Astrocyte (in vitro differentiated cells and primary cell): ENCODE data around the gene DAP. TPM values are rescaled to one million over a fixed set of nuclear protein-coding genes. Genes with fewer than 3 reads are reported as not detected.
A peak's percentile ranks its signal among the peaks of the same experiment; 100 is the strongest.

ENCODE experiments used
- DNase-seq: peaks from one replicate; pipeline ENCODE4 v3.0.0-alpha.2; 2010; ENCODE audit warnings: low read depth
- FAIRE-seq: peaks from 2 replicates; lab custom pipeline; 2011; peaks lifted over from hg19 to GRCh38; lab: Jason Lieb, UNC
- H2AFZ ChIP-seq: 2 replicates; pipeline ENCODE4 v1.6.0; 2012; ENCODE audit warnings: low read depth, low read length, inconsistent platforms
- H3K27ac ChIP-seq: 2 replicates; pipeline ENCODE4 v1.5.1; 2011; ENCODE audit warnings: low read depth, low read length, inconsistent platforms
- H3K27me3 ChIP-seq: 2 replicates; pipeline ENCODE4 v1.6.0; 2011; ENCODE audit warnings: low read length, inconsistent platforms; ENCODE audit not compliant: insufficient read depth
- H3K36me3 ChIP-seq: 2 replicates; pipeline ENCODE4 v1.5.1; 2011; ENCODE audit warnings: low read length, inconsistent platforms; ENCODE audit not compliant: insufficient read depth
- H3K4me1 ChIP-seq: 2 replicates; pipeline ENCODE4 v1.5.1; 2011; ENCODE audit warnings: low read length, inconsistent platforms; ENCODE audit not compliant: insufficient read depth
- H3K4me2 ChIP-seq: 2 replicates; pipeline ENCODE4 v1.6.0; 2012; ENCODE audit warnings: low read length, inconsistent platforms
- H3K4me3 ChIP-seq: 2 replicates; pipeline ENCODE4 v1.5.1; 2011; ENCODE audit warnings: low read depth, mild to moderate bottlenecking, low read length, inconsistent platforms; ENCODE audit not compliant: insufficient read depth
- H3K79me2 ChIP-seq: 2 replicates; pipeline ENCODE4 v1.6.0; 2012; ENCODE audit warnings: mild to moderate bottlenecking, low read length, inconsistent platforms; ENCODE audit not compliant: insufficient read depth
- H3K9ac ChIP-seq: 2 replicates; pipeline ENCODE4 v1.6.0; 2012; ENCODE audit warnings: mild to moderate bottlenecking, low read length, inconsistent platforms
- H3K9me3 ChIP-seq: 2 replicates; pipeline ENCODE4 v1.5.1; 2012; ENCODE audit warnings: low read depth, mild to moderate bottlenecking, low read length, inconsistent platforms; ENCODE audit not compliant: insufficient read depth
- H4K20me1 ChIP-seq: 2 replicates; pipeline ENCODE4 v1.6.0; 2012; ENCODE audit warnings: low read length, inconsistent platforms; ENCODE audit not compliant: insufficient read depth
- H3K27ac Mint-ChIP-seq: one replicate; pipeline ENCODE4 v1.8.0; 2021; ENCODE audit warnings: mild to moderate bottlenecking, mixed read lengths; ENCODE audit not compliant: unreplicated experiment
- H3K27me3 Mint-ChIP-seq: one replicate; pipeline ENCODE4 v1.8.0; 2021; ENCODE audit warnings: low read depth, mixed read lengths; ENCODE audit not compliant: unreplicated experiment
- H3K36me3 Mint-ChIP-seq: one replicate; pipeline ENCODE4 v1.8.0; 2021; ENCODE audit warnings: low read depth, mixed read lengths; ENCODE audit not compliant: unreplicated experiment
- H3K4me1 Mint-ChIP-seq: one replicate; pipeline ENCODE4 v1.8.0; 2021; ENCODE audit warnings: low read depth, mixed read lengths; ENCODE audit not compliant: unreplicated experiment
- H3K4me3 Mint-ChIP-seq: one replicate; pipeline ENCODE4 v1.8.0; 2021; ENCODE audit warnings: mild to moderate bottlenecking, moderate library complexity, mixed read lengths; ENCODE audit not compliant: unreplicated experiment
- H3K9me3 Mint-ChIP-seq: one replicate; pipeline ENCODE4 v1.8.0; 2021; ENCODE audit warnings: mild to moderate bottlenecking, mixed read lengths; ENCODE audit not compliant: unreplicated experiment
- EZH2 ChIP-seq: IDR thresholded peaks from 2 replicates; pipeline ENCODE4 v1.6.1; 2012; ENCODE audit warnings: mild to moderate bottlenecking, low read length, inconsistent platforms; ENCODE audit not compliant: insufficient read depth
- total RNA-seq: library from RNA; stranded (reverse); gene quantifications from 2 replicates; pipeline ENCODE4 v1.2.1, GENCODE V29; 2021
- TF ChIP-seq, protein P1 (sequence below): IDR thresholded peaks from 2 replicates; pipeline ENCODE4 v1.5.1; 2011; ENCODE audit warnings: low read depth, mild to moderate bottlenecking, inconsistent platforms, low read length, moderate library complexity; ENCODE audit not compliant: insufficient read depth

DAP gene
- total RNA-seq, 1 donor from 2014 or later = 239 TPM

DNA sequence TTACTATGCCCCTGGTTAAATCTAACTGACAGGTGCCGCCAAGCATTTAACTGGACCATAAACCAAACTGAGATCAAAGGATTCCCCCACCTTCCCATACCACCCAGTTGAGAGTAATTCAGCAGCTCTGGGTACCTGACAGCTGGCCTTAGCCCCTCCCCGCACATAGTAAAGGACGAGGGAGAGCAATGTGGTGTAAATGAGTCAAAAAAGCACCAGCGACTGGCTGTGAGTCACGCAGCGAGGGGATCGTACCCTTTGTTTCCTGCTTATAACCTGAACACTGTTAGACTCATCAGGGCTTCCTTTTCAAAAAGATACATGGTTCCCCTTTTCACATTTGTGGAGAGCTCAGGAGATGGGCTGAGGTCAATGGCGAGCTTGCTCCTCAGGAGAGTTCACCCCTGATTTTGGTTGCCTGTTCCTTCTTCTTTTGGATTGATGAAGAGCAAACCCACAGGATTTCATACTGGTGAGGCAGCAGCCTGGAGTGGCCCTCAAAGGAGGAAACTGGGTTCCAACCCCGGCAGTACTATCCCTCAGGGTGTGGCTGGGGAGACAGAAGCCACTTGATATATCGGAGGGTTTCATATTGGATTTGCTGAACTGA is 125.7 kb downstream of the DAP start:
- no peaks in the 10 kb centered on the region for H3K9me3 Mint-ChIP-seq
- H3K4me1 ChIP-seq = peaks cover 28% of the 10 kb centered on the region

DNA sequence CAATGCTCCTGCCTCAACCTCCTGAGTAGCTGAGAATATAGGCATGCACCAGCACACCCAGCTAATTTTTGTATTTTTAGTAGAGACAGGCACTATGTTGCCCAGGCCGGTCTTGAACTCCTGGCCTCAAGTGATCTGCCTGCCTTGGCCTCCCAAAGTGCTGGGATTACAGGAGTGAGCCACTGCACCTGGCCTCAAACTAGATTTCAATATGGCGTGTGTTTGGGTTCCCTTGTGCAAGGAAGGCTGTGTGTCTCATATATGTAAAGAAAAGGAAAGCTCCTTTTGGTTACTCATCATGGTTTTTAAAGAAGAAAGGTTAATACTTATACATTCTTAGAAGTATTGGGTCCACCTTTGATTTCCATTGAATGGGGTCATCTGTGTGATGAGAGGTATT is 126.5 kb downstream of the DAP start:
- peaks cover 40% of the 10 kb centered on the region for H3K4me1 Mint-ChIP-seq
- no peaks in the 10 kb centered on the region for H3K27me3 ChIP-seq

More for the DNA sequence above, 125.7 kb downstream of the DAP start:
- Histone ChIP-seq H3K4me2 (peak overlapping the region; percentile 53), H3K27me3 (no peaks in the 10 kb centered on the region), H3K9ac (peak overlapping the region; percentile 20), H4K20me1 (peaks cover 6% of the 10 kb centered on the region), H3K79me2 (no peaks in the 10 kb centered on the region), H3K4me3 (no peak overlapping the region), H3K9me3 (peaks cover 3% of the 10 kb centered on the region), H3K27ac (peak overlapping the region; percentile 51), H3K36me3 (no peaks in the 10 kb centered on the region), H2AFZ (no peak overlapping the region)
- peak; percentile 73 for DNase-seq
- Mint-ChIP-seq H3K4me1 (peaks cover 38% of the 10 kb centered on the region), H3K27me3 (no peaks in the 10 kb centered on the region), H3K4me3 (peak overlapping the region; percentile 54), H3K27ac (peak overlapping the region; percentile 26), H3K36me3 (peaks cover 7% of the 10 kb centered on the region)
- TF ChIP-seq, protein P1, sequence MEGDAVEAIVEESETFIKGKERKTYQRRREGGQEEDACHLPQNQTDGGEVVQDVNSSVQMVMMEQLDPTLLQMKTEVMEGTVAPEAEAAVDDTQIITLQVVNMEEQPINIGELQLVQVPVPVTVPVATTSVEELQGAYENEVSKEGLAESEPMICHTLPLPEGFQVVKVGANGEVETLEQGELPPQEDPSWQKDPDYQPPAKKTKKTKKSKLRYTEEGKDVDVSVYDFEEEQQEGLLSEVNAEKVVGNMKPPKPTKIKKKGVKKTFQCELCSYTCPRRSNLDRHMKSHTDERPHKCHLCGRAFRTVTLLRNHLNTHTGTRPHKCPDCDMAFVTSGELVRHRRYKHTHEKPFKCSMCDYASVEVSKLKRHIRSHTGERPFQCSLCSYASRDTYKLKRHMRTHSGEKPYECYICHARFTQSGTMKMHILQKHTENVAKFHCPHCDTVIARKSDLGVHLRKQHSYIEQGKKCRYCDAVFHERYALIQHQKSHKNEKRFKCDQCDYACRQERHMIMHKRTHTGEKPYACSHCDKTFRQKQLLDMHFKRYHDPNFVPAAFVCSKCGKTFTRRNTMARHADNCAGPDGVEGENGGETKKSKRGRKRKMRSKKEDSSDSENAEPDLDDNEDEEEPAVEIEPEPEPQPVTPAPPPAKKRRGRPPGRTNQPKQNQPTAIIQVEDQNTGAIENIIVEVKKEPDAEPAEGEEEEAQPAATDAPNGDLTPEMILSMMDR = no peak
- no peak for TF ChIP-seq EZH2
- FAIRE-seq = no peak

More for the DNA sequence above, 126.5 kb downstream of the DAP start:
- DNase-seq (no peak), FAIRE-seq (no peak)
- Histone ChIP-seq H3K9me3 (no peaks in the 10 kb centered on the region), H3K4me2 (no peak overlapping the region), H3K36me3 (no peaks in the 10 kb centered on the region), H3K4me1 (peaks cover 28% of the 10 kb centered on the region), H4K20me1 (peaks cover 6% of the 10 kb centered on the region), H3K4me3 (no peak overlapping the region), H3K9ac (no peak overlapping the region), H3K79me2 (no peaks in the 10 kb centered on the region), H2AFZ (no peak overlapping the region), H3K27ac (no peak overlapping the region)
- Mint-ChIP-seq H3K9me3 (peaks cover 3% of the 10 kb centered on the region), H3K27me3 (no peaks in the 10 kb centered on the region), H3K36me3 (peaks cover 10% of the 10 kb centered on the region), H3K27ac (no peak overlapping the region), H3K4me3 (no peak overlapping the region)
- TF ChIP-seq, protein P1 = no peak
- no peak for TF ChIP-seq EZH2
